Karpas-422 (cell line): Measurements from ENCODE around the gene ABI3BP. TPM values are rescaled to one million over a fixed set of nuclear protein-coding genes. Genes with fewer than 3 reads are reported as not detected.

Source experiments
- DNase-seq: peaks from one replicate; pipeline ENCODE4 v3.0.0-alpha.2; 2015
- H2AFZ ChIP-seq: fragments of 200-600 bp; sonication (generic); 2 replicates; pipeline ENCODE4 v1.6.1; 2014; ENCODE audit warnings: antibody characterized with exemption, low read length, mixed read lengths
- H3K27ac ChIP-seq: fragments of 200-600 bp; sonication (generic); 2 replicates; pipeline ENCODE4 v1.5.1; 2014; ENCODE audit warnings: mild to moderate bottlenecking, low read length, moderate library complexity
- H3K27me3 ChIP-seq: fragments of 200-600 bp; sonication (generic); 2 replicates; pipeline ENCODE4 v1.6.1; 2014; ENCODE audit warnings: low read length, mixed read lengths
- H3K36me3 ChIP-seq: fragments of 200-600 bp; sonication (generic); 2 replicates; pipeline ENCODE4 v1.6.1; 2014; ENCODE audit warnings: low read length, mixed read lengths; ENCODE audit not compliant: insufficient read depth
- H3K4me1 ChIP-seq: fragments of 200-600 bp; sonication (generic); 2 replicates; pipeline ENCODE4 v1.6.1; 2014; ENCODE audit warnings: mild to moderate bottlenecking, low read length, mixed read lengths
- H3K4me2 ChIP-seq: fragments of 200-600 bp; sonication (generic); 2 replicates; pipeline ENCODE4 v1.6.1; 2014; ENCODE audit warnings: low read length, low read depth, mild to moderate bottlenecking; ENCODE audit not compliant: poor library complexity, severe bottlenecking
- H3K4me3 ChIP-seq: fragments of 200-600 bp; sonication (generic); 2 replicates; pipeline ENCODE4 v1.5.1; 2014; ENCODE audit warnings: mild to moderate bottlenecking, antibody characterized with exemption, low read length, mixed read lengths
- H3K79me2 ChIP-seq: fragments of 200-600 bp; sonication (generic); 2 replicates; pipeline ENCODE4 v1.6.1; 2014; ENCODE audit warnings: mild to moderate bottlenecking, low read length, mixed read lengths
- H3K9ac ChIP-seq: fragments of 200-600 bp; sonication (generic); 2 replicates; pipeline ENCODE4 v1.6.0; 2014; ENCODE audit warnings: low read length
- H3K9me2 ChIP-seq: fragments of 200-600 bp; sonication (generic), shearing (Covaris generic); replicated peaks from 2 replicates; pipeline ENCODE4 v1.6.0; 2014; ENCODE audit warnings: mild to moderate bottlenecking, low read length, moderate library complexity; ENCODE audit not compliant: insufficient read depth
- H3K9me3 ChIP-seq: fragments of 300-700, 200-600 bp; sonication (generic); 2 replicates; pipeline ENCODE4 v1.6.1; 2014; ENCODE audit warnings: low read length, mixed read lengths
- H4K20me1 ChIP-seq: fragments of 200-600 bp; sonication (generic); 2 replicates; pipeline ENCODE4 v1.6.1; 2014; ENCODE audit warnings: mild to moderate bottlenecking, antibody characterized with exemption, low read length, low read depth; ENCODE audit not compliant: insufficient read depth
- total RNA-seq: library from RNA; depleted of rRNA; stranded (reverse); fragments of >200 nt; shearing (Covaris generic); gene quantifications from 2 replicates; pipeline ENCODE4 v1.2.3, GENCODE V29; 2014; ENCODE audit warnings: low replicate concordance

Gene ABI3BP
- total RNA-seq, 1 experiment from 2014 or later, result not detected

GRCh38 chr3:100804631-100805030, 188.6 kb downstream of the ABI3BP start:
- Histone ChIP-seq H2AFZ (no peak overlapping the region), H3K4me2 (no peak overlapping the region), H3K9ac (no peak overlapping the region), H3K27ac (no peak overlapping the region), H3K9me2 (no peaks in the 10 kb centered on the region), H3K36me3 (no peaks in the 10 kb centered on the region), H4K20me1 (no peaks in the 10 kb centered on the region), H3K79me2 (no peaks in the 10 kb centered on the region), H3K27me3 (no peaks in the 10 kb centered on the region), H3K4me3 (no peak overlapping the region), H3K9me3 (no peaks in the 10 kb centered on the region), H3K4me1 (no peaks in the 10 kb centered on the region)
- no peak for DNase-seq

- no peaks in the 10 kb centered on the region for H3K79me2 ChIP-seq
- no peak overlapping the region for H2AFZ ChIP-seq
- DNase-seq, result no peak
- no peaks in the 10 kb centered on the region for H3K4me1 ChIP-seq
- H3K9me2 ChIP-seq, result no peaks in the 10 kb centered on the region
- no peaks in the 10 kb centered on the region for H3K36me3 ChIP-seq
- no peak overlapping the region for H3K4me2 ChIP-seq
- no peak overlapping the region for H3K27ac ChIP-seq
- H3K9me3 ChIP-seq, result no peaks in the 10 kb centered on the region
- no peaks in the 10 kb centered on the region for H3K27me3 ChIP-seq
- no peak overlapping the region for H3K9ac ChIP-seq
- no peaks in the 10 kb centered on the region for H4K20me1 ChIP-seq
- H3K4me3 ChIP-seq, result no peak overlapping the region
Observed at GRCh38 chr3:100803711-100804110, 189.5 kb downstream of the ABI3BP start.

- Histone ChIP-seq H3K27ac (no peak overlapping the region), H2AFZ (no peak overlapping the region), H3K36me3 (no peaks in the 10 kb centered on the region), H3K27me3 (no peaks in the 10 kb centered on the region), H3K9me2 (no peaks in the 10 kb centered on the region), H3K79me2 (no peaks in the 10 kb centered on the region), H3K4me1 (no peaks in the 10 kb centered on the region), H3K4me2 (no peak overlapping the region), H3K9me3 (no peaks in the 10 kb centered on the region), H3K4me3 (no peak overlapping the region), H3K9ac (no peak overlapping the region), H4K20me1 (no peaks in the 10 kb centered on the region)
- no peak for DNase-seq
Observed at GRCh38 chr3:100802126-100802525, 191.1 kb downstream of the ABI3BP start.

- H3K9me3 ChIP-seq, result no peaks in the 10 kb centered on the region
- H3K27ac ChIP-seq, result no peak overlapping the region
- H3K9me2 ChIP-seq, result no peaks in the 10 kb centered on the region
- H3K4me3 ChIP-seq, result no peak overlapping the region
- no peaks in the 10 kb centered on the region for H3K4me1 ChIP-seq
- no peak overlapping the region for H2AFZ ChIP-seq
- H3K9ac ChIP-seq, result no peak overlapping the region
- no peaks in the 10 kb centered on the region for H3K27me3 ChIP-seq
- H4K20me1 ChIP-seq, result no peaks in the 10 kb centered on the region
- no peak overlapping the region for H3K4me2 ChIP-seq
- DNase-seq, result no peak
- H3K79me2 ChIP-seq, result no peaks in the 10 kb centered on the region
- H3K36me3 ChIP-seq, result no peaks in the 10 kb centered on the region
Observed at GRCh38 chr3:100798012-100798411, 195.2 kb downstream of the ABI3BP start.

GRCh38 chr3:100796556-100796955, 196.7 kb downstream of the ABI3BP start:
- Histone ChIP-seq H3K9me3 (no peaks in the 10 kb centered on the region), H3K27me3 (no peaks in the 10 kb centered on the region), H3K79me2 (no peaks in the 10 kb centered on the region), H3K4me3 (no peak overlapping the region), H3K4me1 (no peaks in the 10 kb centered on the region), H2AFZ (no peak overlapping the region; the same call in 1 of the 2 replicates), H4K20me1 (no peaks in the 10 kb centered on the region), H3K9ac (no peak overlapping the region), H3K4me2 (peak overlapping the region; percentile 31), H3K27ac (no peak overlapping the region), H3K9me2 (no peaks in the 10 kb centered on the region), H3K36me3 (no peaks in the 10 kb centered on the region)
- DNase-seq, result peak; percentile 63

- DNase-seq, result no peak
- Histone ChIP-seq H2AFZ (no peak overlapping the region), H4K20me1 (no peaks in the 10 kb centered on the region), H3K4me3 (no peak overlapping the region), H3K36me3 (no peaks in the 10 kb centered on the region), H3K9me2 (no peaks in the 10 kb centered on the region), H3K4me2 (no peak overlapping the region), H3K79me2 (no peaks in the 10 kb centered on the region), H3K9me3 (no peaks in the 10 kb centered on the region), H3K27me3 (no peaks in the 10 kb centered on the region), H3K9ac (no peak overlapping the region), H3K4me1 (no peaks in the 10 kb centered on the region), H3K27ac (no peak overlapping the region)
Observed at GRCh38 chr3:100789579-100789978, 203.6 kb downstream of the ABI3BP start.

GRCh38 chr3:100783619-100784018, 209.6 kb downstream of the ABI3BP start:
- no peak for DNase-seq
- no peak overlapping the region for H3K4me3 ChIP-seq
- no peaks in the 10 kb centered on the region for H3K4me1 ChIP-seq
- no peak overlapping the region for H3K4me2 ChIP-seq
- no peaks in the 10 kb centered on the region for H3K9me3 ChIP-seq
- H3K79me2 ChIP-seq, result no peaks in the 10 kb centered on the region
- H3K27me3 ChIP-seq, result 0 out of 2 replicates have a peak, but pooled peaks cover 2% of the 10 kb centered on the region
- no peak overlapping the region for H3K27ac ChIP-seq
- no peaks in the 10 kb centered on the region for H3K9me2 ChIP-seq
- H4K20me1 ChIP-seq, result no peaks in the 10 kb centered on the region
- no peaks in the 10 kb centered on the region for H3K36me3 ChIP-seq
- no peak overlapping the region for H3K9ac ChIP-seq
- no peak overlapping the region for H2AFZ ChIP-seq

- Histone ChIP-seq H3K9me2 (no peaks in the 10 kb centered on the region), H3K4me1 (no peaks in the 10 kb centered on the region), H3K36me3 (no peaks in the 10 kb centered on the region), H3K9me3 (no peaks in the 10 kb centered on the region), H3K4me3 (no peak overlapping the region), H4K20me1 (no peaks in the 10 kb centered on the region), H3K27ac (no peak overlapping the region), H2AFZ (no peak overlapping the region), H3K9ac (no peak overlapping the region), H3K4me2 (no peak overlapping the region), H3K79me2 (no peaks in the 10 kb centered on the region), H3K27me3 (0 out of 2 replicates have a peak, but pooled peaks cover 2% of the 10 kb centered on the region)
- no peak for DNase-seq
Observed at GRCh38 chr3:100782906-100783305, 210.3 kb downstream of the ABI3BP start.

GRCh38 chr3:100782348-100782747, 210.9 kb downstream of the ABI3BP start:
- H3K36me3 ChIP-seq, result no peaks in the 10 kb centered on the region
- H3K9me2 ChIP-seq, result no peaks in the 10 kb centered on the region
- no peaks in the 10 kb centered on the region for H3K9me3 ChIP-seq
- 0 out of 2 replicates have a peak, but pooled peaks cover 2% of the 10 kb centered on the region for H3K27me3 ChIP-seq
- H3K4me3 ChIP-seq, result no peak overlapping the region
- no peaks in the 10 kb centered on the region for H3K4me1 ChIP-seq
- H3K9ac ChIP-seq, result no peak overlapping the region
- no peaks in the 10 kb centered on the region for H3K79me2 ChIP-seq
- no peak for DNase-seq
- H3K27ac ChIP-seq, result no peak overlapping the region
- no peak overlapping the region for H3K4me2 ChIP-seq
- H4K20me1 ChIP-seq, result no peaks in the 10 kb centered on the region
- H2AFZ ChIP-seq, result no peak overlapping the region
